Activated CD4-positive, alpha-beta memory T cell treated with anti-CD3 and anti-CD28 coated beads for 36 hours (primary cell): ENCODE results near the gene ASPHD2. TPM values are rescaled to one million over a fixed set of nuclear protein-coding genes. Genes with fewer than 3 reads are reported as not detected.
A peak's percentile ranks its signal among the peaks of the same experiment; 100 is the strongest.

Source experiments
- CTCF ChIA-PET: fragments of 350-600 bp; sonication (Branson Sonifier 250); formaldehyde crosslinking; loops from one replicate; lab custom pipeline; 2021; ENCODE audit warnings: antibody characterized with exemption, inconsistent platforms; lab: Charles Lee
- POLR2A ChIA-PET: fragments of 350-600 bp; sonication (Branson Sonifier 250); formaldehyde crosslinking; loops from one replicate; lab custom pipeline; 2021; ENCODE audit warnings: antibody characterized with exemption; lab: Charles Lee
- DNase-seq: peaks from one replicate; pipeline ENCODE4 v3.0.0-alpha.2; 2020
- H3K27ac Mint-ChIP-seq: one replicate; pipeline ENCODE4 v1.8.0; 2021; ENCODE audit warnings: mixed read lengths
- H3K27me3 Mint-ChIP-seq: one replicate; pipeline ENCODE4 v1.8.0; 2021; ENCODE audit warnings: mixed read lengths
- H3K36me3 Mint-ChIP-seq: one replicate; pipeline ENCODE4 v1.8.0; 2021; ENCODE audit warnings: mixed read lengths
- H3K4me1 Mint-ChIP-seq: one replicate; pipeline ENCODE4 v1.8.0; 2021; ENCODE audit warnings: low read depth, mixed read lengths
- H3K4me3 Mint-ChIP-seq: one replicate; pipeline ENCODE4 v1.8.0; 2021; ENCODE audit warnings: mild to moderate bottlenecking, mixed read lengths
- H3K9me3 Mint-ChIP-seq: one replicate; pipeline ENCODE4 v1.8.0; 2021; ENCODE audit warnings: mixed read lengths
- intact Hi-C: fragments of 100-400 bp; cut with micrococcal nuclease; formaldehyde crosslinking; loops from one replicate; pipeline ENCODE4 v1.15.1; 2023
- total RNA-seq, 2 experiments: library from RNA; stranded (reverse); gene quantifications; one replicate each; pipeline ENCODE4 v1.2.3, GENCODE V29; 2021

ASPHD2 gene
- total RNA-seq, 2 experiments from 2014 or later, result 9.2 to 10.0 TPM

DNA sequence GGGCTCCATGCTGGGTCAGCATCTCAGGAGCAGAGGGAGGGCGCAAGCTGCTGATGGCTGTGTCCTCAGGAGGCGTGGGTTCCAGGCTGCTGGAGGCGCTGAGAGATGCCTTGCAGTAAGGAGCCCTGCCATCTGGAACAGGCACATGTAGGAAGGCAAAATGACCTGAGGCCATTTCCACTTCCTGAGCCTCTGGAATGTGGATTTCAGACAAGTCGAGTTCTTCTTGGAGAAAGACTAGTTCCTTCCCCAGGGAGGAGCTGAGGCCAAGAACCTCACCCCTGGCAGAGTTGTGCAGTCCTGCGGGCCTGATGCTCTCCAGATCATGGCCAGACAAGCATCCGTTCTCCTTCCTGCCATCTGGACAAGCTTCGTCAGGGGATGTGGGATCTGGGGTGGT, 35.3 kb downstream of the ASPHD2 start:
- ChIA-PET POLR2A (interaction anchor here (0.6 kb wide), 1 partner anchor 43 kb away, joined by 3 read pairs; no protein-coding TSS in a partner anchor), CTCF (interaction anchor here (1.0 to 5.7 kb wide), 2 partner anchors 64 to 97 kb away, joined by 3 to 109 read pairs; no protein-coding TSS in a partner anchor)
- DNase-seq, result no peak
- intact Hi-C loops, result no loop called here
- no peak overlapping the region for H3K27ac Mint-ChIP-seq
- H3K4me1 Mint-ChIP-seq, result no peaks in the 10 kb centered on the region
- peaks cover 30% of the 10 kb centered on the region for H3K36me3 Mint-ChIP-seq
- no peak overlapping the region for H3K4me3 Mint-ChIP-seq
- no peaks in the 10 kb centered on the region for H3K9me3 Mint-ChIP-seq
- no peaks in the 10 kb centered on the region for H3K27me3 Mint-ChIP-seq

DNA sequence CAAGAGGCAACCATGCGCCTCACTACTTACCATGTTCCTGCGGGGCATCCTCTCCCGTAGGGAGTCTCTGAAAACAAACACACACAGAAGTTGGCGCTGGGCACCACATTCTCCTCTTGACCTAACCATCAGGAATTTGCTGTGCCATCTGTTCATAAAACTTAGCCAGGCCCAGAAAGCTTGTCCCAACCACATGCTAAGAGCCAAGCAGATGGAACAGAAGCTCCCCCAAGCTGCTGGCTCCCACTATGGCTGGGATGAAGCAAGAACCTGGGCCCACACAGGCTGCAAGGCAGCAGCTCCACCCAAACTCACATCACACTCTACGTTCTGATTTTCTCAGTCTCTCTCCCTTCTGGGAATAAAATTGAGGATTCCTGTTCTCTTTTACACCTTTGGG, 37.1 kb downstream of the ASPHD2 start:
- Mint-ChIP-seq H3K4me3 (no peak overlapping the region), H3K36me3 (peaks cover 37% of the 10 kb centered on the region), H3K4me1 (no peaks in the 10 kb centered on the region), H3K27ac (no peak overlapping the region), H3K9me3 (no peaks in the 10 kb centered on the region), H3K27me3 (no peaks in the 10 kb centered on the region)
- no peak for DNase-seq
- intact Hi-C loops, result no loop called here
- CTCF ChIA-PET, result interaction anchor here (0.9 to 1.1 kb wide), 2 partner anchors 68 to 69 kb away, joined by 4 read pairs; no protein-coding TSS in a partner anchor
- POLR2A ChIA-PET, result no interaction called here

DNA sequence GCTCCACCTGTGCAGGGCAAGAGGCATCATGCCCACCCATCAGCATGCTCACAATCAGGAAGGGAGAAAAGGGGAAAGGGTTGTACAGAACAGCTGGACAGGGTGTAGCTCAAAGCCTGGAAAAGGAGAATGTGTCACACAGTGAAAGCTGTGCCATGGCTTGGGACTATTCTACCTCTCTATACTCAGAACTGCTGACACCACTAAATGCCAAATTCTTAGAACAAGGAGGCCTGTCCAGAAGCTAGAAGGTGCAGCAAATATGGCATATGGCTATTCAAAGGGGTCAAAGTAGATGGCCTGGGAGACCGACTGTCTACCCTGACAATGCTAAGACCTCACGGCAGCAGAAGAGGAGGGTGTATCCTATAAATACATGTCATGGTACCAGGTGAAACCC, 41.7 kb downstream of the ASPHD2 start:
- intact Hi-C loops, result no loop called here
- Mint-ChIP-seq H3K36me3 (peaks cover 56% of the 10 kb centered on the region), H3K27me3 (no peaks in the 10 kb centered on the region), H3K4me1 (peaks cover 5% of the 10 kb centered on the region), H3K27ac (no peak overlapping the region), H3K9me3 (no peaks in the 10 kb centered on the region), H3K4me3 (no peak overlapping the region)
- DNase-seq, result no peak
- ChIA-PET POLR2A (no interaction called here), CTCF (interaction anchor here (0.9 kb wide), 1 partner anchor 87 kb away, joined by 3 read pairs; no protein-coding TSS in a partner anchor)

DNA sequence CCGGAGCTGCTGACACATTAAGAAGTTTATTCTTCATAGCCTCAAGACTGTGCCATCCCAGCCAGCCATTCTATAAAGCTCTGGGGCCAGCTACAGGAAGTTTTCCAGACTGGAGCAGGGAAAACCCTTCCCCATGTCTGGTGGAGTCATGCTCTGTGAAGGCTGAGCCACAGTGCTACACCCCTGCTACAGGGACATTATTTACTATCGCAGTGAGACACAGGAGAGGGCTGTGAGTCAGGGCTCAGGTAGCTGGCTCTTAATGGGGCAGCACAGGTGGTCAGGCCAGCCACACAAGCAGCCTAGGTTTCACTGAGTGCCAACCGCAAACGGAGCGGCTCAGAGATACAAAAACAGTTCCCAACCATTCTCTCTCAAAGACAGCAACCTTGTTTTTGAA, 42.5 kb downstream of the ASPHD2 start:
- H3K4me3 Mint-ChIP-seq, result no peak overlapping the region
- H3K9me3 Mint-ChIP-seq, result no peaks in the 10 kb centered on the region
- H3K36me3 Mint-ChIP-seq, result peaks cover 54% of the 10 kb centered on the region
- no peak for DNase-seq
- intact Hi-C loops, result no loop called here
- H3K4me1 Mint-ChIP-seq, result peaks cover 6% of the 10 kb centered on the region
- H3K27ac Mint-ChIP-seq, result no peak overlapping the region
- ChIA-PET CTCF (interaction anchor here (0.5 kb wide), 1 partner anchor 77 kb away, joined by 3 read pairs; no protein-coding TSS in a partner anchor), POLR2A (no interaction called here)
- no peaks in the 10 kb centered on the region for H3K27me3 Mint-ChIP-seq

DNA sequence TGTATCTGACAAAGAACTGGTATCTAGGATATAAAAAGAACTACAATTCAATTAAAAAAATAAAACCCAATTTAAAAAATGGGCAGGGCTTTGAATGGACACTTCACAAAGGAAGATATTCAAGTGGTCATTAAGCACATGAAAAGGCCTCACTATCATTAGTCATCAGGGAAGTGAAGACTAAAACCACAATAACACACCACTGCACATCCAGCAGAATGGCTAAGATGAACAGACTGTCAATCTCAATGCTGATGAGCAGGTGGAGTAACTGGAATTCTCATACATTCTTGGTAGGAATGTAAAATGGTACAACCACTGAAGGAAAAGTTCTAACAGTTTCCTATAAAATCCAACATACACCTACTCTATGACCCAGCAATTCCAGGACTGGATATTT, 45.6 kb downstream of the ASPHD2 start:
- Mint-ChIP-seq H3K4me1 (peaks cover 30% of the 10 kb centered on the region), H3K36me3 (peaks cover 59% of the 10 kb centered on the region), H3K27ac (no peak overlapping the region), H3K4me3 (no peak overlapping the region), H3K9me3 (no peaks in the 10 kb centered on the region), H3K27me3 (no peaks in the 10 kb centered on the region)
- DNase-seq, result no peak
- POLR2A ChIA-PET, result no interaction called here
- intact Hi-C loops, result no loop called here
- CTCF ChIA-PET, result interaction anchor here (0.9 kb wide), 1 partner anchor 110 kb away, joined by 3 read pairs; no protein-coding TSS in a partner anchor

DNA sequence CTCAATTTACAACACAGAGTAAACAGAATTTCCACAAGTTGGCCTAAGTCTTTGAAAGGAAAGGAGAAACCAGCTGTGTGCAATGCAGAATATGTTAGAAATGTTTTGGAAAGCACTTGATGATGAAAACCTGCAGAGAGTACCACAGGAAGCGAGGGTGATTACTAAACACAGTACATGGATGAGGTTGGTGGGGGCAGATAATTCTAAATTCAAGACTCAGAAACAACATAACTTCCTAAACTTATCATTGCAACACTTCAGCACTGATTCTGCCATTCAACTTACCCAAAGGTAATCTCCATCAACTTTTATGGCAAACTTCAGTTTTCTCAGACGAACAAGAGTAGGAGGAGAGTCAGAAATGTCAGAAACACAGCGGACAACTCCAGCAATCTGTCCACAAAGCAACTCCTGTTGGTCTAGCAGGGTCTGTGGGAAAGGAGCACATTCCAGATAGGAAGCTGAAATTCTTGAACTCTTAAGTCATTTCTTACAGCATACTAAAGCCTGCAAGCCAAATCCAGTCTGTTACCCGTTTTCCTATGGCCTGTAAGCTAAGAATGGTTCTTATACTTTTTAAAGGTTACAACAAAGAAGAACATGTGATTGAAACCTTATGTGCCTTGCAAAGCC, 47.8 kb downstream of the ASPHD2 start:
- Mint-ChIP-seq H3K27me3 (no peaks in the 10 kb centered on the region), H3K4me3 (no peak overlapping the region), H3K27ac (no peak overlapping the region), H3K4me1 (peaks cover 50% of the 10 kb centered on the region), H3K36me3 (peaks cover 55% of the 10 kb centered on the region), H3K9me3 (no peaks in the 10 kb centered on the region)
- DNase-seq, result no peak
- intact Hi-C loops, result no loop called here
- ChIA-PET CTCF (interaction anchor here (0.6 to 0.8 kb wide), 2 partner anchors 18 to 180 kb away, joined by 3 read pairs; partner anchors contain the start of gene MIAT), POLR2A (interaction anchor here (0.7 to 1.2 kb wide), 2 partner anchors 196 to 1400 kb away, joined by 4 to 6 read pairs; no protein-coding TSS in a partner anchor)

DNA sequence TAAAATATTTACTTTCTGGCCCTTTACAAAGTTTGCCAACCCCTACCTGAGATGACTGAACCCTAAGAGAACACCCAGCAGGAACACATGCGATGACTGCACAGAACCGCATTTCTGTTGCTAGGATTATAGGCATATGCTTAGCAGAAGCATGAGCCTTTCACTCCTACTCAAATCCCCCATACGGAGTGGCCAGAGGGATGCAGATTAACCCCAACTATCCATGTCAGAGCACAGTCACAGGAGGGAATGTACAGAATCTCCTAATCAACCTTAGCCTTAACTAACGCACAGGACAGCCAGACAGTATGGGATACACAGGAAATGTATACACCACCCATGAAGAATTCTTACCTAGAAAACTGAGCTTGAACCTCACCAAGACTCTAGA, 48.3 kb downstream of the ASPHD2 start:
- peak overlapping the region; percentile 47 for H3K27ac Mint-ChIP-seq

DNA sequence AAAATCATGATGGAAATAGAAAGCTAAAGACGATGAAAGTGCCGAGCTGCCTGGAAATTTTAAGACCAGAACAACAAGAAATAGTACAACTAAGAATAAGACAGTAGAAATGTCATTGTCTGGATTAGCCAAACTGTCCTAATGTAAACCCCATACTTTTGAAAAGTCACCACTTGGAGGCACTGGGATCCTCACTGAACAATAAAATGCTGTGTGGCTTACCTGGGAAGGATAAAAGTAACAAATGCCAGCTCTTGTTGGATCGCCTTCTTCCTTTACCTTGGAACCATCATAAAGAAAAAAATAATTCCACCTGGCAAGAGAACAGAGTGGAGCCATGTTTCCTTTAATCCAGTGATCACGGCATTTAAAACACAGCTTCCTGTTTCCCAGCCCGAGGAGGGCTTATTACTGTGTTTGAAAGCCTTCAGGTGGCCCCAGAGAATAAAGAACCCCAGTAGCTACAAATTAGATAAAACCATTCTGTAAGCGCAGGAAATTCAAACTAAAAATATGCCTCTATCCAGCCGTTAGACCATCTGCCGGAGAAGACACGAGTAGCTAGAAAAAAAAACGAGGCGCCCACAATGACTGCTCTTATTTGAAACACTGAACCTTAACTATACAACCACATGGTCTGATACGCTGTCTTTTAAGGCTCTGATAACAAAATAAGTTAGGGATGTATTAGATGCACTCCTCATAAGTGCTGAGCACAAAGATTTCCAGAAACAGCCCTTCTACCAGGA, 50.2 kb downstream of the ASPHD2 start:
- ChIA-PET CTCF (interaction anchor here (0.9 to 1.5 kb wide), 10 partner anchors 19 to 194 kb away, joined by 3 to 8 read pairs (median 4); partner anchors contain the start of genes MIAT and TFIP11), POLR2A (interaction anchor here (0.6 kb wide), 1 partner anchor 28 kb away, joined by 3 read pairs; no protein-coding TSS in a partner anchor)
- Mint-ChIP-seq H3K9me3 (no peaks in the 10 kb centered on the region), H3K36me3 (peaks cover 37% of the 10 kb centered on the region), H3K27ac (peak overlapping the region; percentile 68), H3K27me3 (no peaks in the 10 kb centered on the region), H3K4me3 (peak overlapping the region; percentile 71), H3K4me1 (peaks cover 63% of the 10 kb centered on the region)
- no peak for DNase-seq
- intact Hi-C loops, result loop anchor here (1.0 kb wide), 1 partner anchor 48 kb away; no protein-coding TSS in a partner anchor

More for the DNA sequence above, 48.3 kb downstream of the ASPHD2 start:
- Mint-ChIP-seq H3K27me3 (no peaks in the 10 kb centered on the region), H3K36me3 (peaks cover 50% of the 10 kb centered on the region), H3K4me1 (peaks cover 55% of the 10 kb centered on the region), H3K4me3 (no peak overlapping the region), H3K9me3 (no peaks in the 10 kb centered on the region)
- POLR2A ChIA-PET, result no interaction called here
- CTCF ChIA-PET, result interaction anchor here (0.8 kb wide), 1 partner anchor 180 kb away, joined by 3 read pairs; the partner anchor contains the start of gene MIAT
- DNase-seq, result no peak
- intact Hi-C loops, result no loop called here

DNA sequence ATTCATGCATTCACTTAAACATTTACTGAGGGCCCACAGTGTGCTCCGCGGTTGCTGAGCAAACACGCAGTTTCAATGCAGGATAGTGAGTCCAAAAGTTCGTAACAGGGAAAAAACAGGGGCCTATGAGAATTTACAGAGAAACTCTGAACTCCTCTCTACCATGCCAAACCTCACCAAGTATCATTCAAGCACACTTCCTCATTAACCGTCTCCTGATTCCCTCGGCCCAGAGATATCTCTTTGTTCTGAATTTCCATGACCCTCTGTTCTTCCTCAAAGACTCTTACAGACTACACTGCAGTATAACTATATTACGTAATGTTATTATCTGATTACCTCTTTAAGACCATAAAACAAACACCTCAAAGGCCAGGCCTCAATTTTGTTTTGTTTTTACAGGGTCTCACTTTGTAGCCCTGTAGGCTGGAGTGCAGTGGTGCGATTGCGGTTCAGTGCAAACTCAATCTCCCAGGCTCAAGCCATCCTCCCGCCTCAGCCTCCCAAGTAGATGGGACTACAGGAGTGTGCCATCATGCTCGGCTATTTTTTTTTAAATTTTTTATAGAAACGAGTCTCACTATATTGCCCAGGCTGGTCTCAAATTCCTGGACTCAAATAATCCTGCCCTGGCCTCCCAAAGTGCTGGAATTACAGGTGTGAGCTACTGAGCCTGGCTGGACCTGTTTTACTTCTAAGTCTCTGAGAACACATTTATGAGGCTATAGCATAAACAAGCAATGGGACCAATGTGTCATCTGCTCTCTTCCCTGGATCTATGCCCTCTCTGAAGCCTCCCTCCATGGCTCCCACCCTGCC, 50.9 kb downstream of the ASPHD2 start:
- H3K27ac Mint-ChIP-seq, result peak overlapping the region; percentile 92
- CTCF ChIA-PET, result interaction anchor here (0.9 to 2.0 kb wide), 7 partner anchors 18 to 193 kb away, joined by 3 to 10 read pairs (median 4); no protein-coding TSS in a partner anchor
- intact Hi-C loops, result loop anchor here (1.0 kb wide), 1 partner anchor 49 kb away; no protein-coding TSS in a partner anchor
- peaks cover 32% of the 10 kb centered on the region for H3K36me3 Mint-ChIP-seq
- H3K9me3 Mint-ChIP-seq, result no peaks in the 10 kb centered on the region
- H3K4me3 Mint-ChIP-seq, result peak overlapping the region; percentile 71
- H3K4me1 Mint-ChIP-seq, result peaks cover 65% of the 10 kb centered on the region
- POLR2A ChIA-PET, result no interaction called here
- no peaks in the 10 kb centered on the region for H3K27me3 Mint-ChIP-seq
- no peak for DNase-seq

DNA sequence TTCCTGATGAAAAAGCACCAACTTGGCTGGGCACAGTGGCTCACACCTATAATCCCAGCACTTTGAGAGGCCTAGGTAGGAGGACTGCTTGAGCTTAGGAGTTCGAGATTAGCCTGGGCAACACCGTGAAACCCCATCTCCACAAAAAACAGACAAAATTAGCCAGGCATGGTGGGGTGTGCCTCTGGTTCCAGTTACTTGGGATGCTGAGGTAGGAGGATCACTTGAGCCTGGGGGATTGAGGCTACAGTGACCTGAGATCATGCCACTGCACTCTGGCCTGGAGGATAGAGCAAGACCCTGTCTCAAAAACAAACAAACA, 51.5 kb downstream of the ASPHD2 start:
- ChIA-PET CTCF (interaction anchor here (1.7 to 4.3 kb wide), 4 partner anchors 19 to 117 kb away, joined by 5 to 15 read pairs (median 12); no protein-coding TSS in a partner anchor), POLR2A (no interaction called here)
- Mint-ChIP-seq H3K27me3 (no peaks in the 10 kb centered on the region), H3K4me3 (peak overlapping the region; percentile 42), H3K9me3 (no peaks in the 10 kb centered on the region), H3K36me3 (peaks cover 31% of the 10 kb centered on the region), H3K4me1 (peaks cover 70% of the 10 kb centered on the region), H3K27ac (peak overlapping the region; percentile 92)
- DNase-seq, result no peak
- intact Hi-C loops, result no loop called here

DNA sequence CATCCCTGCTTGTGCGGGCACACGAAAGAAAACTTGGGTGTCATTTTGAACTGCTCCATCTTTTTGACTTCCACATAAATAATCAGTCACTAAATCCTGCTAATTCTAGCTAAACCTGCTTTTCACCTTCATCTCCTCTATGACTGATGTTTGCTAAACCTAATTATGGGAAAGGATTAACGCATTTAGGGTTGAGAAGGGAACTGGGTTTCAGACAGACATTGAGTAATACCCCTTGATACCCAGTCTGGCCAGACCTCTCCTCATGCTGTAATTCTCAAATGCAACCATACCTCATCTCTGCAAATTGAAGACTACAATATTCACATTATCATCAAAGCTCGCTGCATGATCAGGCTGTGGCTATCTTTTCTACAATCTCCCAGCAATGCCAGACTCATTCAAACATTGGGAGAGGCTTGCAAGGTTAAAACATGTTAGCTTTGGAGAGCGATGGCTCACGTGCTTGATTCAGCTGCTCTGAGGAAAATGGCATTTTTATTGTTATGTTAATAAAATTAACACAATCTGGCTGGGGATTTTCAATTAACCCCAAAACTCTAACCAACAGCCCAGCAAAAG, 52.1 kb downstream of the ASPHD2 start:
- peak overlapping the region; percentile 92 for H3K27ac Mint-ChIP-seq

More for the DNA sequence above, 52.1 kb downstream of the ASPHD2 start:
- no peaks in the 10 kb centered on the region for H3K27me3 Mint-ChIP-seq
- peaks cover 31% of the 10 kb centered on the region for H3K36me3 Mint-ChIP-seq
- ChIA-PET POLR2A (interaction anchor here (0.6 to 3.9 kb wide), 3 partner anchors 51 to 109 kb away, joined by 3 to 41 read pairs (median 3); partner anchors contain the start of genes ASPHD2 and TPST2), CTCF (interaction anchor here (0.7 to 4.3 kb wide), 9 partner anchors 20 to 192 kb away, joined by 3 to 15 read pairs (median 5); partner anchors contain the start of gene TFIP11)
- intact Hi-C loops, result loop anchor here (1.0 kb wide), 1 partner anchor 83 kb away; no protein-coding TSS in a partner anchor
- H3K4me1 Mint-ChIP-seq, result peaks cover 76% of the 10 kb centered on the region
- DNase-seq, result no peak
- H3K9me3 Mint-ChIP-seq, result no peaks in the 10 kb centered on the region
- peak overlapping the region; percentile 42 for H3K4me3 Mint-ChIP-seq
